Activated CD8-positive, alpha-beta memory T cell treated with anti-CD3 and anti-CD28 coated beads, Interleukin-2, amount 50 U/mL, for 1 hour (primary cell): ENCODE data around the gene TLE2.
"Not testable (repeated sequence)": the region's sequence is repeated elsewhere in the genome, so short reads cannot be mapped to it uniquely, and the experiment has no call there.

Source experiments
- DNase-seq: peaks from one replicate; pipeline ENCODE4 v3.0.0-alpha.2; 2020; ENCODE audit errors: extremely low read depth

The TLE2 gene

DNA sequence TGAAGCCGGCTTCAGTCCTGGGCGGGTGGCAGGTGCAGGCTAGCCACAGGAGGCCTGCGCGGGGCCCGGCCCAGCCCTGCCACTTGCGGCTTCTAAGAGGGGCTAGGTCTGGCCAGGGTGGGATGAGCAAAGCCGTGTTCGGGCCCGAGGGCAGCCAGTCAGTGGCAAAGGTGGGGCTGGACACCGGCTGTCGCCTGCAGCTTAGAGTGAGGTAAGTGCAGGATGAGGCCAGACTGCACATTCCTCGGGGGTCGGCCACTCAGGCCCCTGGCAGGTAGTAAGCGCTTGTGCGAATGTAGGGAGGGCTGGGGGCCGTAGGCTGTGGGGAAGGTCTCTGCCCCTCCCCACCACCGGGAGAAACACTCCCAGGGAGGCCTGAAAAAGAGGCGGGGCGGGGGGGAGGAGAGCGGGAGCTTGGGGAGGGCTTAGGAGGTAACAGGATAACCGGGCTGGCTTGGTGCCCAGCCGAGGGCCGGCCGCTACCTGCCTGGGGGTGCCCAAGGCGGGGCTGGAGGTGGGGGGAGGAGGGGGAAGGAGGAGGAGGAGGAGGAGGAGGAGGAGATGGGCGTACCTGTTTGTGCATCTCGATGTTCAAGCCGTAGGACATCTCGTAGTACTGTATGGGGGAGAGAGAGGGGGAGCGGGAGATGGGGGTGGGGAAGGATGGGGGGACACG is 26.8 kb upstream of the TLE2 start:
- no peak for DNase-seq

DNA sequence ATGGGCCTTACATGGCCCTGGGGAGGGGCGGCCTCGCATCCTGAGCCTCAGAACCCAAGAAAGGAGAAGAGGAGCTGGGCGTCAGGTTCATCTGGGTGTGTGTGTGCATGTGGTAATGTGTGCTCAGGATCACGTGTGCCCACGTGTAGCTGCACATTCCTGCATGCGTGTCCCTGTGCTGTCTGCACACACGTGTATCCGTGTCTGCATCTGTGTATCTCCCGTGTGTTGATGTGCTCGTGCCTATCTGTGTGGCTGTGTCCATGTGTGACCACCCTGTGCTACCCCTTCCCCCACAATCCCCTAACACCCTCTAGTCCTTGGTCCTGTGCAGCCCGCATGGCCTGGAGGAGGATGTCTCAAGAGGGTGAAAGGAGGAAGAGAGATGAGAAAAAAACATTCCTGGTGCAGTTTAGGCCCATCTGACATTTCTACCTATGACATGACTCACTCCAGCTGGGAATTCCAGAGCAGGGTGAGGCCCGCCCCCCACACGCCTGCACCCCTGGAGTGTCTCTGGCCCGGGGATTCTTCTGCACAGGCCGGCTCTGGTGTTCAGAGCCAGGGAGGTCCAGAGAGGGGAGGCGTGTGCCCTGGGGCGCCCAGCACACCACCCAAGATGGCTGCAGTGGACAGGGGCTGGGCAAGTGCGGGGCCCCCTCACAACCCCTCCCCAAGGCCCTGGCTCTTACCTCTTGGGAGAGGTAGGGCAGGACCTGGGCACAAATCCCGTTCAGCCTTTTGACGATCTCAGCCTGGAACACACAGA is 26.1 kb upstream of the TLE2 start:
- no peak for DNase-seq

DNA sequence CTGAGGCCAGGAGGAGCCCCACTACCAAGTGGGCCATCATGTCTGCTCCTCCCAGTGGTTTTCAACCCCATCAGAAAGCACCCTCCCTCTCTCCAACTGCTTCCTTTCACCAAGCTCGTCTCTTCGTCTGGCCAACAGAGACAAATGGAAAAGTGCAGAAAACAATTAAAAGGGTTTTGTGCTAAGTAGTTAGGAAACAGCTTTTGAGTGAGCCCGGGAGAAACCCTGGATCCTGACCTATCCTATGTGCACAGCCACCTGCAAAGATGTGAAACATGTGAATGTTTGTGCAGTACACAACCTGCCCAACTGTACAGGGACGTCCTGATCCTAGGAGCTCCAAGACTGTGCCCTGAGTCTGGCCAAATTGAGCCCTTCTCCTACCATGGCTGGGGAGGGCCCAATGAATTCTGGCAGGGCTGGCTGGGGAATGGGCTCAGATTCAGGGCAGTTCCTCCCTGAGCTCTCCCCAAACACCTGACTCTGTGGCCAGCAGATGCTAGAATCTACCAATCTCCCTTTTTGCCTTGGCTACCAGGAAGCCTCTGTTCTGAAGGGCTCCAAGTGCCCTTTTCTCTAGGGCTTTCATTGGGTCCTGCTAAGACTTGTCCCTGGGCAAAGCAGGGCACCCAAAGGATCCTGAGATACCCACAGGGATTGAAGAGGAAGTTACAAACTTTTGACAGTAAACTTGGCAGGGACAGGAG is 25.3 kb upstream of the TLE2 start:
- DNase-seq: no peak

DNA sequence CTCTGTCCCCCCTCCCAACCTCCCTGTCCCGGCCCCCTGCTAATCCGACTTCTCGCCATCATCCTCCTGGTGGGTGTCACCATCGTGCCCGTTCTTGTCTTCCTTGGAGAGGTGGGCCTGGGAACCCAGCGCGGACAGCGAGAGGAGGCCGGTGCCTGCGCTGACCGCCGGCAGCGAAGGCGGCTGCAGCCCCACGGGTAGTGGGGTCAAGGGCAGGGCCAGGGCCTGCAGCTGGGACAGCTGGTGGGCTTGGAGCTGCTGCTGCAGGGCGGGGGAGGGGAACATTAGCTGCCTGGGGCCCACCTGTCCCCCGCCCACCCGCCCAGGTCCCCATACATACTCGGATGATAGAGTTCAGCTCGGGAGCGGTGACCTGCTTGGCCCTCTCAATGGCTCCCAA is 24.7 kb upstream of the TLE2 start:
- no peak for DNase-seq

DNA sequence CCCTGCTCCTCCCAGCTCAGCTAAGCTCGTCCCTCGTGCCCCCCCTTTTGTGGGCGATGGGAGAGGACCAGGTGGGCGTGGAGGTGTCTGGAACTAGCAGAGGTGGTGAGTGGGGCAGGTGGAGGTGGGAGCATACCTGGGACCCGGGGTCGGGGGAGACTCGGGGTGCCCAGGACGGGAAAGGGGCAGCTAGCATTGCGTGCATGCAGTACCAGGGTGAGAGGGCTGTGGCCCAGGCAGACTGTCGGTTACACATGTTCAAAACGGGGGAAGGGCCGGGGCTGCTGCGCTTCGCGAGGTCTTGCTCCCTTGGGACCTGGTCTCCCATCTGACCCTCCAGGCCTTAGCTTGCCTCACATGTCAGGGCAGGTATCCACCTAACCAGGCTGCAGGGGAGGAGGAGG is 24.1 kb upstream of the TLE2 start:
- DNase-seq: no peak

DNA sequence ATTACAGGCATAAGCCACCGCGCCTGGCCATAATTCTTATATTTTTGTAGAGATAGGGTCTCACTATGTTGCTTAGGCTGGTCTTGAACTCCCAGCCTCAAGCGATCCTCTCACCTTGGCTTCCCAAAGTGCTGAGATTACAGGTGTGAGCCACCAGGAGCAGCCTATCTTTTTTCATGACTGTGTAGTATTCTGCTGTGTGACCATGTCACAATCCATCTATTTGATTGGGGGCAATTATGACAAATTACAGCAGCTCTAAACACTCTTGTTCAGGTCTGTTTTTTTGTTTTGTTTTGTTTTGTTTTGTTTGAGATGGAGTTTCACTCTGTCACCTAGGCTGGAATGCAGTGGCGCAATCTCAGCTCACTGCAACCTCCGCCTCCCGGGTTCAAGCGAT is 20.9 kb upstream of the TLE2 start:
- DNase-seq: not testable (repeated sequence)

DNA sequence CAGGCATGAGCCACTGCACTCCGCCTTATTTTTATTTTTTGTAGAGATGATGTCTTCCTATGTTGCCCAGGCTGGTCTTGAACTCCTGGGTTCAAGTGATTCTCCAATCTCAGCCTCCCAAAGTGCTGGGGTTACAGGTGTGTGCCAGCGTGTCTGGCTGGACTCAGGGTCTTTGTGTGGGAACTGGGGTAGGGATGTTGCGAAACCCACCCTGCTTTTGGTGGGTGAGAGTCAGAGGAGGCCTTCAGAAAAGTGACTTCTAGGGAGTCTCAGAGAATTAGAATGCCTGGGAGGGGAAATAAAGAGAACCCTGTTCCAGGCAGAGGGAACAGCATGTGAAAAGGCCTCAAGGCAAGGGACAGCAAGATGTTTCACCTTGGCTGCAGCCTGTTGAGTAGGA is 20.0 kb upstream of the TLE2 start:
- DNase-seq: no peak

DNA sequence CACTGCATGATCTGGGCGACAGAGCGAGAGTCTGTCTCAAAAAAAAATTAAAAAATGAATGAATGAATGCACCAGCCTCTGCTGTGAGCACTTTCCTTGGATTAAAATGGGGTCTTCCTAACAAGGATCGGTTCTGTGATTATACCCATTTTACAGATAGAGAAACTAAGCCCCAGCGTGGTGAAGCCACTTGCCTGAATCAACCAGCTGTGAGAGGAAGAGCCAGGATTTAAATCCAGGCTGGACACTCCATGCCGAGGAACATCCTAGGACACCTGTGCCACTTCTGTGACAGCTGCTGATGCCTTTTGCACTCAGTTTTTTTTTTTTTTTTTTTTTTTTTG is 19.1 kb upstream of the TLE2 start:
- DNase-seq: no peak

DNA sequence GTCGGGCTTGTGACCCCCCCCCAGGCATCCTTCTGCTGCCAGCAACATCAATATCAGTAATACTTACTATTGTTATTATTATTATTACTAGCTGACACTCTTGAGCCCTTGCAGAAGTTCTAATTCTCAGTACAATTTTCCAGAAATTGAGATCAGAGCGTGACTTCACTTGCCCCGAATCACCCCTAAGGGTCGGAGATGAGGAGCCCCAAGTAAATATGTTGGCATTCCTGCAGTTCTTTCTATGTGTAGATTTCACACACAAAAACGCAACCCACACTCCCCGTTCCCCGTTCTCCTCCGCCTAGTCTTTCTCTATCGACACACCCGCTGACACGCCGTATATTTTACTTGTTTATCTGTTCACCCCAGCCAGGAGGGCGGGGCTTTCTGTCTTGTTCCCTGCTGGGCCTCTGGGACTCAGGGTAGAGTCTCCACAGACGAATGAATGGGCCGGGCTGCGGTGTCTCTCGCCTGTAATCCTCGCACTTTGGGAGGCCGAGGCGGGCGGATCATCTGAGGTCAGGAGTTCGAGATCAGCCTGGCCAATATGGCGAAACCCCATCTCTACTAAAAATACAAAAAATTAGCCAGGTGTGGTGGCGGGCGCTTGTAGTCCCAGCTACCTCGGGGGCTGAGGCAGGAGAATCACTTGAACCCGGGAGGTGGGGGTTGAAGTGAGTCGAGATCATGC is 18.6 kb upstream of the TLE2 start:
- no peak for DNase-seq

DNA sequence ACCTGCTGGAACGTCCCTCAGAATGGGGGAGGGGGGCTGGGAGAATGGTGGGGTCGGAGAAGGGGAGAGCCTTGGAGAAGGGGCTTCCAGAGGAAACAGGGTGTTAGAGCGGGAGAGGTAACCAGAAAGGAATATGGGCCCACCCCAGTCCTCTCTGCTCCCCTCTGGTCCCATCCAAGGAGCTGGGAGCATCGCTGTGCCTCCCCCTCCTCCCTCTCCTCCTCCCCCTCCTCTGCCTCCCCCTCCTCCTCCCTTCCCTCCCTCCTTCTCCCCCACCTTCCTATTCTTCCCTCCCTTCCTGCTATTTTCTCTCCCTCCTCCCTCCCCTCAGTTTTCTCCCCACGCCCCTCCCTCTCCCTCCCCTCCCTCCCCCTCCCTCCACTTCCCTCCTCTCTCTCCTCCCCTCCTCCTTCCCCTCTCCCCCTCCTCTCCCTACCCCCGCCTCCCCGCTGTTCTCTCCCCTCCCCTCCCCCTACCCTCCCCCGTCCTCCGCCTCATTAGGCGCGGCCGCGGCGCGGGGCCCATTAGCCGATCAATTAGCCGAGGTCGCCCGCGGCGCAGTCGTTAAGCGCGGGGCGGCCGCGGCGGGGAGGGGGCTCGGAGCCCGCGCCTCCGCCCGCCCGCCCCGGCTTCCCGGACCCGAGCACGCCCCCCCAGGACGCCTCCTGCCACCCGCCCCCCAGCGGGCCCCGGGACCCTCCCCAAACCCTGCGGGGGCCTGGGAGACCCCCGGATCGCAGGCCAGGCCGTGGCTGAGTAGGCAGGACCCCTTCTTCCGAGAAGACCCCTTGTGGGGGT is 17.8 kb upstream of the TLE2 start:
- DNase-seq: no peak

DNA sequence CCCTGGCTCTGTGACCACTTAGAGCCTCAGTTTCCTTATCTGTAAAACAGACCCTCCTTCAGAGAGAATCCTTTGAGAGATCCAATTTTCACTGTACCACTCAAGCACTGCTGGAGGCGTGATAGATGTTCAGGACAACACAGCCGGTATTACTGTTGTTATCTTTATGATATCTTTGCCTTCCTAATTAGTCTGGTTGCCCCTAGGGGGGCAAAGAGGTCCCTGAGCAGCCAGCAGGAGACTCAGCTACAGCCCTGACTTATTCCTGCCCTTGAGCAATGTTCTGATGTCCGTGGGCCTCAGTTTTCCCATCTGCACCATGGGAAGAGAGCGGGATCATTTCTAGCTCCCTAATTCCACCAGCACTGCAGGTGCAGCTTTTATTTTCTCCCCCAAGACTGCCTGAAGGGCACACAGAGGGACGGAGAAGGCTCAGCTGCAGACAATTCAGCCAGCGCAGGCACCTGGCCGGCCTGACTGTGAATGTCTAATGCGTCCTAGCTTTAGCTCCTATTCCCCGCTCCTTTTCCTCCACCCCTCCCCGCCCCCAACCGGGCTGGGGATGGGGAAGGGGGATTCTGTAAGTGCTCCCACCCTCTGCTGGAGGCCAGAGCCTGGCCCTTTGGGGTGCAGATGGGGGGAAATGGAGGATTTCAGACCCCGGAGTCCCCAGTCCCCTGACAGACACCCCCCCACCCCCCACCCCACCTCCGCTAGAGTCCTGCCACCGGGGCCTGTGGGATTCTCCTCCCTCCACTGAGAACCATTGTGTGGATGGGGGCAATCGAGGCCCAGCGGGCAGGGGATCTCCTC is 17.0 kb upstream of the TLE2 start:
- no peak for DNase-seq

DNA sequence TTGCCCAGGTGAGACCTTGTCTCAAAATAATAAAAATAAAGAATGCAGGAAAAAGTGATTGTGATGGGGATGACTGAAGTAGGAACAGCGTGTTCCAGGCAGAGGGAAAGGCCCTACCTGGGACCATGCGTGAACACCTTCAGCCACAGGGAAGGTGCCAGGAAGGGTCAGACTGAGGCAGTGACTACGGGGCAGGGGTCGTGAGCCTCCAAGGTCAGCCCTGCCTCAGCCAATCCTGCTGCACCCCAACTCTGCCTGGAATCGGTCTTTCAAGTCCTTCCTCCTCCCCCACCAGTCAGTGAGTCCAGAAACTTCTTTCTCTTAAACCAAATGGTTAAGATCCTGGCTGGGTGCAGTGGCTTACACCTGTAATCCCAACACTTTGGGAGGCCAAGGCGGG is 16.1 kb upstream of the TLE2 start:
- DNase-seq: no peak

DNA sequence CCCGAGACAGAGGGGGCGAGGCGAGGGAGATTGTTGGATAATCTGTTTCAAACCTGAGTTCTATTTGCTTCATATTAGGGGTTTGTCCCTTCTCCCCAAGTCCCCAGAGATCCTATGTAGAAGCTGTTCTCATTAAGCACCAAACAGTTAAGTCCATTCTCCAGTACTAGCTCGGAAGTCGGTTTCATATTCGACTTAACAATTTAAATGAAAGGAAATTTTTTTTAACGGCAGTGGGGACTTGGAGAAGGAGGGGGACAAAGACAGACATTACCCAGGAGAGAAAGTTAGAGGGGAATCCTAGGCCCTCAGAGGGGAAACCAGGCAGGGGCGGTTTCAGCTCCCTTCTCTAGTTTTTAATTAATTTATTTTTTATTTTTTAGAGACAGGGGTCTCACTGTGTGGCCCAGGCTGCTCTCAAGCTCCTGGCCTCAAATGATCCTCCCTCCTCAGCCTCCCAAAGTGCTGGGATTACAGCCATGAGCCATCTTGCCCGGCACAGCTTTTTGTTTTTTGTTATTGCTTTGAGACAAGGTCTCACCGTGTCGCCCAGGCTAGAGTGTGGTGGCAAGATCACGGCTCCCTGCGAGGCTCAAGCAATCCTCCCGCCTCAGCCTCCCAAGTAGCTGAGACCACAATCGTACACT is 13.7 kb upstream of the TLE2 start:
- no peak for DNase-seq

DNA sequence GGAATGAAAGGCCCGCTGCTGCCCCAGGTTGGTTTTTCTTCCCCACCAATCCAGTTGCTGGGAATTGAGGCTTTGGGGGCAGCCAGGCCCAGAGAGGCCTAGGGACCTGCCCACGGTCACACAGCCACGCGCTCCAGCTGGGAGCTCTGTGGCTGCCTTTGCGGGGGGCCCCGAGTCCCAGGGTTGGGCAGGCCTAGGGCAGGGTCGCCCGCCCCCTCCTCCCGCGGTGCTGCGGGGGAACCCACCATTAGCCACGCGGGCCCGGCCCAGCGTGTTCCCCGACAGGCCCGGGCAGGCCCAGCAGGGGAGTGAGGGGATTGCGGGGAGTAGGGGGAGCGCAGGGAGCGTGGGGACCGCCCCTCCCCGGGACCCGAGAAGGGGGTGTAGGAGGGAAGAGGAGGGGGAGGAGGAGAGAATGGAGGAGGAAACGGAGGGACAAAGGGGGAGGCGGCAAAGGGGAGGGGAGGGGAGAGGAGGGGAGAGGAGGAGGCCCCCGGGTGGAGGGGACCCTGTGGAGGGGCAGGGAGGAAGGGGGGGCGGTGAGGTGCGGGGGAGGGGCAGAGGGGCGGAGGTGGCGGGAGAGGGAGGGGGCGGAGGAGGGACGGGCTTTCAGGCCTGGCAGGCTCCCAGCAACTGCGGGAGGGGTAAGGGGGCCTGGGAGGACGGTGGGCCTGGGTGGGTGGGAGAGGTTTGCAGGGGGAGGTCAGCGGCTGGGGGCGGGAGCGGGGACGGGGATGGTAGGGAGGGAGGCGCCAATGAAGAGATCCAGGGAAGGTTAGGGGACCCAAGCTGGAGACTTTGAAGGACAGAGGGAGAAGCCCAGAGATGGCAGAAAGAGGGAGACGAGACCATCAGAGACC is 12.9 kb upstream of the TLE2 start:
- DNase-seq: no peak

DNA sequence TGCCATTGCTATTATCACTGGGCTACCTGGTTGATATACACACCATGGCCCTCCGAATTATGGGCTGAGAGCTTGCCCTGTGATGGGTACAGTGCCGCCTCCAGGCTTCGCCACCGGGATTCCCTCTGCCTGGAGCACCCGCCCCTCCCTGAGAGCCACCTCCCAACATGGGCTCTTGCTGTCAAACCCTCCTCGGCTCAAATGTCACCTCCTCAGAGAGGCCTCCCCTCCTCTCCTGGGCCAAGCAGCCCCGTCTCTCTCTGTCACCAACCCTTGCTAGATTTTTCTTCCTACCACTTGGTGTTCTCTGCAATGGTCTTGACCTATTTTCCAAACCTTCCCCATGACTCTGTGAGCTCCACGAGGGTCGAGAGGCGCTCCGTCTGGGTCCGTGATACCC is 12.2 kb upstream of the TLE2 start:
- DNase-seq: no peak

DNA sequence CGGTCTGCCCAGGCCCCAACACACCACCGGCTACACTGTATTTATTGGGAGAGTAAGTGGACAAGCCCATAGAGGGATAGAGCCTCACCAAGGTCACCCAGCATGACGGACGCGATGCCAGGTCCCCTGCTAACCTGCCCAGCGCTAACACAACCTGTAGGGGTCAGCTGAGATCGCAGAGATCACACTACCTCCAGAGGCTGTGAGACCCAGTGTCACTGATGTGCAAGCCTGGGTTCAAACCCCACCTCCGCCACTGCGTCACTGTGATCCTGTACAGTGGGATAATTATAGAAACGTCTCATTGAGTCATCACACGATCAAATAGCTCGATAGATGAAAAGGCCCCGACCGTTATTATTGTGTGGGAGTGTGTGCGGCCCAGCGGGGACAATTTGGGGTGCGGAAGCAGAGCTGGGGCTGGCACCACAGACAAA is 10.6 kb upstream of the TLE2 start:
- no peak for DNase-seq

DNA sequence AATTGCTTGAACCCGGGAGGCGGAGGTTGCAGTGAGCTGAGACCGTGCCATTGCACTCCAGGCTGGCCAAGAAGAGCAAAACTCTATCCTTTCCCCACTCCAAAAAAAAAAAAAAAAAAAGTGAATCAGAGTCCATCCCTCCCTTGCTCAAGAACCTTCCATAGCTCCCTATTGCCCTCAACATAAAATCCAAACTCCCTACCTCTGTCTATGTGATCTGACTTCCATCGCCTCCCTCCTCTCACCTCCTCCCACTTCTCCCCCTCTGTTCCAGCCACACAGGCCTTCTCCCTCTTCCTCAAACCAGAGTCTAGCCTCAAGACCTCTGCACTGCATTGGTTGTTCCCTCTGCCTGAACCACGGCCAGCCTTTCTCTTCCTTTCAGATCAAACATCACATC is 10.0 kb upstream of the TLE2 start:
- no peak for DNase-seq

DNA sequence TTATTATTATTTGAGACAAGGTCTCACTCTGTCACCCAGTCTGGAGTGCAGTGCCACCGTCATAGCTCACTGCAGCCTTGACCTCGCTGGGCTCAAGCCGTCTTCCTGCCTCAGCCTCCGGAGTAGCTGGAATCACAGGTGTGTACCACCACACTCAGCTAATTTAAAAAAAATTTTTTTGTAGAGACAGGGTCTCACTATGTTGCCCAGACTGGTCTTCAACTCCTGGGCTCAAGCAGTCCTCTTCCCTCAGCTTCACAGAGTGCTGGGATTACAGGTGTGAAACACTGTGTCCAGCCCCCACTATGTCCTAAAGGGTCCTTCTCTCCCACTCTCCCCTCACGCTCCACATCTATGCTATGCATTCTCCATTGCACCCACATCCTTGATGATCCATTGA is 9.1 kb upstream of the TLE2 start:
- DNase-seq: no peak

DNA sequence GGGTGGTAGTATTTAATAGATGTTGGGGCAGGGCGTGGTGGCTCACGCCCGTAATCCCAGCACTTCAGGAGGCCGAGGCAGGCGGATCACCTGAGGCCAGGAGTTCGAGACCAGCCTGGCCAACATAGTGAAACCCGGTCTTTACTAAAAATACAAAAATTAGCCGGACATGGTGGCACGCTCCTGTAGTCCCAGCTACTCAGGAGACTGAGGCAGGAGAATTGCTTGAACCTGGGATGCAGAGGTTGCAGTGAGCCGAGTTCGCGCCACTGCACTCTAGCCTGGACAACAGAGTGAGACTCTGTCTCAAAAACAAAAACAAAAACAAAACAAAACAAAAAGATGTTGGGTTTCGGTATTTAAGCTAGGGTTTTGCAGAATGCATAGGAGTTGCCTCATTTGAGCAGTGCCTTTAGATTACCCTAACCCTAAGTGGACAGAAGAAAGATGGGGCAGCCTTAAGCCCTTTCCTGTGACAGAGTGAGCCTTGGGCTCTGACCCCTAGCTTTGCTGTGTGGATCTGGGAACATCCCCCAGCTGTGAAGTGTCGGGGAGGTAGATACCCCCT is 8.0 kb upstream of the TLE2 start:
- DNase-seq: not testable (repeated sequence)
